AG04450 (cell line): ENCODE measurements around the gene SLC13A4. TPM values are rescaled to one million over a fixed set of nuclear protein-coding genes. Genes with fewer than 3 reads are reported as not detected.
"Not testable (repeated sequence)": the region's sequence is repeated elsewhere in the genome, so short reads cannot be mapped to it uniquely, and the experiment has no call there.

ENCODE experiments used
- CTCF ChIA-PET: fragments of 300-600, 350-600 bp; formaldehyde crosslinking; extraction: SDS; loops from one replicate; lab custom pipeline; 2022; ENCODE audit warnings: antibody characterized with exemption, inconsistent platforms; lab: Charles Lee
- POLR2A ChIA-PET: fragments of 350-600 bp; formaldehyde crosslinking; extraction: SDS; loops from one replicate; lab custom pipeline; 2021; ENCODE audit warnings: antibody characterized with exemption, inconsistent platforms; lab: Yijun Ruan, JAX
- DNase-seq: peaks from one replicate; pipeline ENCODE4 v3.0.0-alpha.2; 2011; ENCODE audit warnings: low read depth, low spot score
- H3K27ac ChIP-seq: one replicate; pipeline ENCODE4 v1.5.1; 2012; ENCODE audit warnings: low read depth, low read length, control low read depth
- H3K27me3 ChIP-seq: one replicate; pipeline ENCODE4 v1.6.0; 2012; ENCODE audit warnings: low read length; ENCODE audit not compliant: control insufficient read depth, insufficient read depth
- H3K4me3 ChIP-seq: 2 replicates; pipeline ENCODE4 v1.5.1; 2011; ENCODE audit warnings: mild to moderate bottlenecking, low read depth, low read length, control low read depth
- H3K9me3 ChIP-seq: 2 replicates; pipeline ENCODE4 v1.5.1; 2012; ENCODE audit warnings: low read length; ENCODE audit not compliant: control insufficient read depth, insufficient read depth
- polyA plus RNA-seq: library from polyadenylated mRNA; depleted of rRNA; stranded (reverse); fragments of >200 nt; gene quantifications from 2 replicates; pipeline ENCODE4 v1.2.3, GENCODE V29; 2011
- TF ChIP-seq, protein P1 (sequence below): IDR thresholded peaks from 2 replicates; pipeline ENCODE4 v1.5.1; 2011; ENCODE audit warnings: low read depth, low read length, control low read depth, inconsistent platforms

SLC13A4 gene
- polyA plus RNA-seq, 1 experiment: 0.09 TPM

DNA sequence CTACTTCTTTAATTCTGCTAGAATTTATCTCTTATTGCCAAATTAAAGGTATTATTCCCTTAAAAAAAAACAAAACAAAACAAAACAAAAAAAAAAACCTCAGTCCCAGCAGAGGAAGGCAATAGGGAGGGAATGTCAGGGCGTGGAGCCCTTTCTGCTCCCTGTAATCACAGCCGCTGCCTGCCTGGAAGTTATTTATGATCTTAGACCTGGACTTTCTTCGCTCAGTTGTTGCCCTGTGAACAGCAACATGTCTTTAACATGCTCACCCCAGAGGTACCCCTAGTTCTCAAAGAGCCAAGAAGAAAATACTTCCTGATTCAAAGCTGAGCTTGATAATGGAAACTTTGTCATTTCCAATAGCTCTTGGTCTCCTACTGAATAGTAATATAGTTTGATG, 12.9 kb upstream of the SLC13A4 start:
- TF ChIP-seq, protein P1, sequence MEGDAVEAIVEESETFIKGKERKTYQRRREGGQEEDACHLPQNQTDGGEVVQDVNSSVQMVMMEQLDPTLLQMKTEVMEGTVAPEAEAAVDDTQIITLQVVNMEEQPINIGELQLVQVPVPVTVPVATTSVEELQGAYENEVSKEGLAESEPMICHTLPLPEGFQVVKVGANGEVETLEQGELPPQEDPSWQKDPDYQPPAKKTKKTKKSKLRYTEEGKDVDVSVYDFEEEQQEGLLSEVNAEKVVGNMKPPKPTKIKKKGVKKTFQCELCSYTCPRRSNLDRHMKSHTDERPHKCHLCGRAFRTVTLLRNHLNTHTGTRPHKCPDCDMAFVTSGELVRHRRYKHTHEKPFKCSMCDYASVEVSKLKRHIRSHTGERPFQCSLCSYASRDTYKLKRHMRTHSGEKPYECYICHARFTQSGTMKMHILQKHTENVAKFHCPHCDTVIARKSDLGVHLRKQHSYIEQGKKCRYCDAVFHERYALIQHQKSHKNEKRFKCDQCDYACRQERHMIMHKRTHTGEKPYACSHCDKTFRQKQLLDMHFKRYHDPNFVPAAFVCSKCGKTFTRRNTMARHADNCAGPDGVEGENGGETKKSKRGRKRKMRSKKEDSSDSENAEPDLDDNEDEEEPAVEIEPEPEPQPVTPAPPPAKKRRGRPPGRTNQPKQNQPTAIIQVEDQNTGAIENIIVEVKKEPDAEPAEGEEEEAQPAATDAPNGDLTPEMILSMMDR: no peak
- H3K27ac ChIP-seq: no peak overlapping the region
- no peak for DNase-seq
- ChIA-PET CTCF (no interaction called here), POLR2A (interaction anchor here (0.6 kb wide), 1 partner anchor 22 kb away, joined by 5 read pairs; no protein-coding TSS in a partner anchor)
- H3K4me3 ChIP-seq: no peak overlapping the region
- no peaks in the 10 kb centered on the region for H3K27me3 ChIP-seq
- no peaks in the 10 kb centered on the region for H3K9me3 ChIP-seq

DNA sequence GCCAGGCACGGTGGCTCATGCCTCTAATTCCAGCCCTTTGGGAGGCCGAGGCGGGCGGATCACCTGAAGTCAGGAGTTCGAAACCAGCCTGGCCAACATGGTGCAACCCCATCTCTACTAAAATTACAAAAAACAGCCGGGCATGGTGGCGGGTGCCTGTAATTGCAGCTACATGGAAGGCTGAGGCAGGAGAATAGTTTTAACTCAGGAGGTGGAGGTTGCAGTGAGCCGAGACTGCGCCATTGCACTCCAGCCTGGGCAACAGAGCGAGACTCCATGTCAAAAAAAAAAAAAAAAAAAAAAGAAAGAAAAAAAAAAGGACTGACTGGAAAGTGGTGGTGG, 9.3 kb upstream of the SLC13A4 start:
- H3K4me3 ChIP-seq, DNase-seq, H3K9me3 ChIP-seq, H3K27me3 ChIP-seq, H3K27ac ChIP-seq, POLR2A ChIA-PET: not testable (repeated sequence)
- CTCF ChIA-PET: interaction anchor here (1.0 to 1.5 kb wide), 3 partner anchors 9 to 30 kb away, joined by 3 to 4 read pairs (median 3); no protein-coding TSS in a partner anchor

DNA sequence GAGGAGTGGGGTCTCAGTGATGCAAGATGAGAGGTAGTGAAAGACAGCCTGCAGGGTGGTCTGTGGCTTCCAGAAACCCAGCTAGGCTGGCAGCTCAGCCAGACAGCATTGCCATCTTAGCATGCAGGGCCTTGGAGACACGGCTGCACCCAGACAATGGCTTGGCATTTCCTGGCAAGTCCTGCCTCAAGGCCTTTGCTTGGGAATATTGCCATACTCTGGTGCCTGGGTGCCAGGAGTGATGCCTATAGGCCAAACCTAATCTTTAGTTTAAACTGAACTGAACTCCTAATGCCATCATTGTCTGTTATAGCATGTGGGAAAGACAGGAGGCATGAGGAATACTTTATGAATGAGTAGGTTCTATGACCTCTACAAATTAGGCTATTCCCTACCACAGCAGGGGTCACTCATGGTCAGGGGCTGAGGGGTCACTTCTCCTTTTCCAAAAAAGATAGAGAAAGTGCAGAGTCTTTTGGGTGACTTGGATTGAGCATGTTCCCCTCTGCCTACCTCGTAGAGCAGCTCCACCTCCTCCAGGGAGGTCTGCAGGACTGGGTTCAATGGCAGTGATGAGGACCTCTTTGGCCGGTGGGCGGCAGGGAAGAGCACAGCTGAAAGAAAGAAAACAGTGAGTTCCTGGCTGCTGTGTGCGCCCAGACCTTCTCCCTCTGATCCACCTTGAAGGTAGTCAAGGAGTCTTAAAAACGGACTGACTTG, 8.8 kb upstream of the SLC13A4 start:
- H3K27me3 ChIP-seq: no peaks in the 10 kb centered on the region
- no peaks in the 10 kb centered on the region; the same call in 1 of the 2 replicates for H3K9me3 ChIP-seq
- ChIA-PET CTCF (interaction anchor here (1.5 kb wide), 1 partner anchor 30 kb away, joined by 3 read pairs; no protein-coding TSS in a partner anchor), POLR2A (no interaction called here)
- H3K4me3 ChIP-seq: no peak overlapping the region
- DNase-seq: no peak
- no peak overlapping the region for H3K27ac ChIP-seq
- TF ChIP-seq, protein P1: no peak

DNA sequence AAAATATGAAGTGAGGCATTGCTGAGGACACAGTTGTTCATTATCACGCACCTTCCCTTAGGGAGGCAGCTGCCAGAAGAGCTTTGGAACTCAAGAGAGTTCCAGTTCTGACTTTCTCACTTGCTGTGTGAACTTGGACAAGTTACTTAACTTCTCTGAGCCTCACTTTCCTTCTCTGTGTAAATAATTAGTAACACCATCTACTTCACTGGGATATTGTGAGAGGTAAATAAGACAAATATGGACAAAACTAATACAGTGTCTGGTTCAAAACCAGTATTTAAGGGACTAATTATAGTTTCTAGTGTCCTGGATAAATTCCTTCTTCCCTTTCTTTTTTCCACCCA, 6.3 kb upstream of the SLC13A4 start:
- TF ChIP-seq, protein P1: no peak
- CTCF ChIA-PET: interaction anchor here (1.1 kb wide), 1 partner anchor 113 kb away, joined by 3 read pairs; no protein-coding TSS in a partner anchor

DNA sequence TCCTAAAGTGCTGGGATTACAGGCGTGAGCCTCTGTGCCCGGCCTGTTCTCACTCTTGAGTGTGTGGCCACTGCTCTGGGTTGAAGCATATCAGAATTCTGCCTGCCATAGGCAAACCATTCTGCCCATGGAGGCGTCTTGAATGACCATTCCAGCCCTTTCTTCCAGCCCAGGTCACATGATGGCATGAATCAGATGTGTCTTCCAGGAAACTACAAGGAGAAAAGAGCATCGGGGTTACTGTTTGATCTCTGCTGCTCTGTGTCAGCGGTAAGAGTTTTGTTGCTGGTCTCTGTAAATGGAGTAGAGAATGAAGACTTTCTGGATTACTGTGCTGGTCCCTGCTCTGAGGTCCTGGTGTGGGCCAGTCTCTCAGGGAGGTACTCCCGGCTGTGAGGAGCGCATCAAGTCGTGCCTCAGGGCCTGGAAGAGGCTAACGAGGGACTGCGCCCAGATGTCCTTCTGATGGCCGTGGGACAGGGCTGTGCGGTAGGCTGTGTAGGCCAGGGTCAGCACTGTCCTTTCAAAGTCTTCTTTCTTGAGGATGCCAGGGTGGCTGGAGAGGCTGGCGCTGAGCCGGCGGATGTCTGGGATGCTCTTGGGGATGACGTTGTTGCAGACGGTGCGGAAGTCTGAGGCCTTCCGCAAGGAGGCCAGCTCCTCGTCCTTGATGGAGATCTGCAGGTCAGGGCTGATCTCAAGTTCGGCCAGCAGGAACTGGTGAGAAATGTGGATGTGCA, 5.8 kb upstream of the SLC13A4 start:
- no peaks in the 10 kb centered on the region; the same call in 1 of the 2 replicates for H3K9me3 ChIP-seq
- TF ChIP-seq, protein P1: no peak
- no peak for DNase-seq
- POLR2A ChIA-PET: interaction anchor here (0.6 kb wide), 1 partner anchor 44 kb away, joined by 10 read pairs; no protein-coding TSS in a partner anchor
- CTCF ChIA-PET: interaction anchor here (1.1 kb wide), 1 partner anchor 113 kb away, joined by 3 read pairs; no protein-coding TSS in a partner anchor
- no peaks in the 10 kb centered on the region for H3K27me3 ChIP-seq
- no peak overlapping the region for H3K27ac ChIP-seq
- no peak overlapping the region for H3K4me3 ChIP-seq

More for the DNA sequence above, 6.3 kb upstream of the SLC13A4 start:
- no peak for DNase-seq
- Histone ChIP-seq H3K9me3 (no peaks in the 10 kb centered on the region; the same call in 1 of the 2 replicates), H3K27ac (no peak overlapping the region), H3K4me3 (no peak overlapping the region), H3K27me3 (no peaks in the 10 kb centered on the region)
- POLR2A ChIA-PET: interaction anchor here (0.6 kb wide), 1 partner anchor 44 kb away, joined by 10 read pairs; no protein-coding TSS in a partner anchor
